SK-N-MC (cell line): ENCODE measurements around the gene NRIP3.

Experiments used
- EZH2 ChIP-seq: fragments of 200-600 bp; sonication (generic); IDR thresholded peaks from one replicate; pipeline ENCODE4 v1.6.1; 2017; ENCODE audit warnings: antibody characterized with exemption
- FOXP2 ChIP-seq: optimal IDR thresholded peaks from 2 replicates; pipeline ENCODE3; 2011; ENCODE audit warnings: mild to moderate bottlenecking, moderate library complexity; ENCODE audit not compliant: insufficient read depth; ENCODE audit errors: extremely low read length, control extremely low read depth
- POLR2AphosphoS5 ChIP-seq: IDR thresholded peaks from 2 replicates; pipeline ENCODE4 v1.6.1; 2012; ENCODE audit warnings: mild to moderate bottlenecking, low read depth, low read length, borderline replicate concordance

DNA sequence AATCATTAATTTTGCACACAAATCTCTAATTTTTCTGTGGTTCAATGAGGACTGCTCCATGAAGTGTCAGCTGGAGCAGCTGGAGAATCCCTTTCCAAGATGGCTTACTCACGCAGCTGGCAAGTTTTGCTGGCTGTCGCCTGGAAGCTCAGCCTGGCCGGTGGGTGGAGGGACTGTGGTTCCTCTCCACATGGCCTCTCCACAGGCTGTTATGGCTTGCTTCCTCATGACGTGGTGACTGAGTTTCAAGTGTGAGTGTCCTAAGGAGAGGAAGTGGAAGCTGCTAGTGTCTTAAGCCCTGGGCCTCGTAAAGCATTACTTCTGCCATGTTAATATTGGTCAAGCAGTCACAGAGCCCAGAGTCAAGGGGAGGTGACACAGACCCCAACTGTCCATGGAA, 14.0 kb upstream of the NRIP3 start:
- TF ChIP-seq EZH2: no peak
- TF ChIP-seq POLR2AphosphoS5: no peak
- TF ChIP-seq FOXP2: no peak
